ENCODE measurements around the gene IFT80. TPM values are rescaled to one million over a fixed set of nuclear protein-coding genes. Genes with fewer than 3 reads are reported as not detected.

IFT80 gene
- total RNA-seq, 1 experiment from 2014 or later = 20.2 TPM

GRCh38 chr3:160372780-160373179 is 26.2 kb downstream of the IFT80 start:
- TF ChIP-seq EZH2 (IDR thresholded peaks at IDR 0.05; ENCODE audit: borderline replicate concordance, low read depth, low read length, poor library complexity, severe bottlenecking) = no peak
- TF ChIP-seq CTCF (conservative IDR thresholded peaks at IDR 0.05; ENCODE audit: low read depth, low read length) = no peak
- H3K9me3 ChIP-seq (ENCODE audit: low read depth, low read length, poor library complexity, severe bottlenecking) = no peaks in the 10 kb centered on the region
- BruUV-seq (replicated peaks) = no TSS peak
- CTCF ChIA-PET = no interaction called here
- H3K27ac ChIP-seq (ENCODE audit: low read depth, low read length, poor library complexity, severe bottlenecking) = no peak overlapping the region
- no peaks in the 10 kb centered on the region for H3K4me1 ChIP-seq (ENCODE audit: insufficient read depth, low read length, poor library complexity, severe bottlenecking)
- no peaks in the 10 kb centered on the region for H3K27me3 ChIP-seq (replicated peaks; ENCODE audit: insufficient read depth, low read depth, low read length, poor library complexity)
- intact Hi-C loops (cut with micrococcal nuclease; ENCODE audit: unreplicated experiment) = no loop called here
- no peak for DNase-seq (ENCODE audit: low spot score)
- POLR2A ChIA-PET (ENCODE audit: low non-redundant PET) = interaction anchor here (0.6 kb wide), 1 partner anchor 37 kb away, joined by 10 read pairs; no protein-coding TSS in a partner anchor
- H3K4me3 ChIP-seq (ENCODE audit: low read depth, low read length, poor library complexity, severe bottlenecking) = no peak overlapping the region
- H3K36me3 ChIP-seq (ENCODE audit: insufficient read depth, low read length, poor library complexity, severe bottlenecking) = no peaks in the 10 kb centered on the region

- POLR2A ChIA-PET (ENCODE audit: low non-redundant PET) = no interaction called here
- no peak overlapping the region for H3K27ac ChIP-seq (ENCODE audit: low read depth, low read length, poor library complexity, severe bottlenecking)
- CTCF ChIA-PET = no interaction called here
- TF ChIP-seq CTCF (conservative IDR thresholded peaks at IDR 0.05; ENCODE audit: low read depth, low read length) = no peak
- no peak for TF ChIP-seq EZH2 (IDR thresholded peaks at IDR 0.05; ENCODE audit: borderline replicate concordance, low read depth, low read length, poor library complexity, severe bottlenecking)
- no TSS peak for BruUV-seq (replicated peaks)
- intact Hi-C loops (cut with micrococcal nuclease; ENCODE audit: unreplicated experiment) = no loop called here
- DNase-seq (ENCODE audit: low spot score) = no peak
- no peaks in the 10 kb centered on the region for H3K9me3 ChIP-seq (ENCODE audit: low read depth, low read length, poor library complexity, severe bottlenecking)
- no peaks in the 10 kb centered on the region for H3K36me3 ChIP-seq (ENCODE audit: insufficient read depth, low read length, poor library complexity, severe bottlenecking)
- no peaks in the 10 kb centered on the region for H3K27me3 ChIP-seq (replicated peaks; ENCODE audit: insufficient read depth, low read depth, low read length, poor library complexity)
- no peak overlapping the region for H3K4me3 ChIP-seq (ENCODE audit: low read depth, low read length, poor library complexity, severe bottlenecking)
- no peaks in the 10 kb centered on the region for H3K4me1 ChIP-seq (ENCODE audit: insufficient read depth, low read length, poor library complexity, severe bottlenecking)
Measured at GRCh38 chr3:160370987-160371857, 27.8 kb downstream of the IFT80 start.

DNA sequence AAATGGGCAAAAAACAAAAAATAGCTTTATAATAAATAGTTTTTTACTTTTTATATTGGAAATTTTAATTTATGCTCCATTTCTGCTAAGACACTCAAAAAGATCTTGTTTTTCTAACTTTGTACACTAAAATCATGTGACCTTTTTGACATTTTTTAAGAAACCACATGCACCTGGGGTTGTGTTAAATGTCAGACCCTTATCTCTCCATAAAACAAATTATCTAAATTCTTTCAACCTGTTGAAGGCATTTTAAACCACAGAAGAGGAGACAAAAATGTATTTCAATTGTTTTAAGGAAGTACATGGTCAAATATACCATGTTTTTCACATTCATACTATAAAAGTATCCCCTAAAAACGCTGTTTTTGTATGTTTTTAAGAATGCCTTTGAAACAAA is 29.2 kb downstream of the IFT80 start:
- H3K27me3 ChIP-seq (replicated peaks; ENCODE audit: insufficient read depth, low read depth, low read length, poor library complexity) = no peaks in the 10 kb centered on the region
- H3K9me3 ChIP-seq (ENCODE audit: low read depth, low read length, poor library complexity, severe bottlenecking) = no peaks in the 10 kb centered on the region
- intact Hi-C loops (cut with micrococcal nuclease; ENCODE audit: unreplicated experiment) = no loop called here
- DNase-seq (ENCODE audit: low spot score) = no peak
- H3K4me3 ChIP-seq (ENCODE audit: low read depth, low read length, poor library complexity, severe bottlenecking) = no peak overlapping the region
- H3K27ac ChIP-seq (ENCODE audit: low read depth, low read length, poor library complexity, severe bottlenecking) = no peak overlapping the region
- no peaks in the 10 kb centered on the region for H3K4me1 ChIP-seq (ENCODE audit: insufficient read depth, low read length, poor library complexity, severe bottlenecking)
- H3K36me3 ChIP-seq (ENCODE audit: insufficient read depth, low read length, poor library complexity, severe bottlenecking) = no peaks in the 10 kb centered on the region
- no TSS peak for BruUV-seq (replicated peaks)
- CTCF ChIA-PET = no interaction called here
- POLR2A ChIA-PET (ENCODE audit: low non-redundant PET) = no interaction called here
- TF ChIP-seq EZH2 (IDR thresholded peaks at IDR 0.05; ENCODE audit: borderline replicate concordance, low read depth, low read length, poor library complexity, severe bottlenecking) = no peak
- no peak for TF ChIP-seq CTCF (conservative IDR thresholded peaks at IDR 0.05; ENCODE audit: low read depth, low read length)

All from A673 (cell line).